ENCODE data around the gene IFNB1.

Gene IFNB1

GRCh38 chr9:21042466-21042865, 35.3 kb downstream of the IFNB1 start:
- ChIA-PET POLR2A (no interaction called here), CTCF (interaction anchor here (0.6 kb wide), 1 partner anchor 1096 kb away, joined by 3 read pairs; no protein-coding TSS in a partner anchor)

GRCh38 chr9:21039302-21039701, 38.4 kb downstream of the IFNB1 start:
- no peaks in the 10 kb centered on the region for H3K36me3 ChIP-seq (ENCODE audit: control insufficient read depth in 2 of 2, insufficient read depth in 1 of 2, low read length in 2 of 2)
- H3K9me3 ChIP-seq (ENCODE audit: control insufficient read depth, insufficient read depth, low read depth, low read length): no peaks in the 10 kb centered on the region
- no peak overlapping the region for H3K27ac ChIP-seq (ENCODE audit: extremely low read depth, low read depth, low read length)
- ChIA-PET POLR2A (no interaction called here), CTCF (interaction anchor here (0.7 kb wide), 2 partner anchors 42 to 72 kb away, joined by 3 read pairs; no protein-coding TSS in a partner anchor)
- H3K4me1 ChIP-seq (ENCODE audit: control insufficient read depth, insufficient read depth, low read length): no peaks in the 10 kb centered on the region
- TF ChIP-seq ZNF830 (tag by site-specific recombination; IDR thresholded peaks at IDR 0.05; ENCODE audit: low read depth): no peak
- no peak overlapping the region for H3K4me3 ChIP-seq (ENCODE audit: low read depth, low read length)

More at GRCh38 chr9:21042466-21042865, 35.3 kb downstream of the IFNB1 start:
- Histone ChIP-seq H3K9me3 (ENCODE audit: control insufficient read depth, insufficient read depth, low read depth, low read length) (no peaks in the 10 kb centered on the region), H3K4me1 (ENCODE audit: control insufficient read depth, insufficient read depth, low read length) (no peaks in the 10 kb centered on the region), H3K4me3 (ENCODE audit: low read depth, low read length) (no peak overlapping the region), H3K27ac (ENCODE audit: extremely low read depth, low read depth, low read length) (no peak overlapping the region), H3K36me3 (ENCODE audit: control insufficient read depth in 2 of 2, insufficient read depth in 1 of 2, low read length in 2 of 2) (no peaks in the 10 kb centered on the region)
- TF ChIP-seq ZSCAN23 (tag by site-specific recombination; IDR thresholded peaks at IDR 0.05) (no peak), ZNF10 (tag by site-specific recombination; IDR thresholded peaks at IDR 0.05) (no peak), KLF1 (tag by site-specific recombination; IDR thresholded peaks at IDR 0.05) (no peak), ZSCAN16 (tag by site-specific recombination; IDR thresholded peaks at IDR 0.05) (no peak), ZNF610 (tag by site-specific recombination; IDR thresholded peaks at IDR 0.05; ENCODE audit: borderline replicate concordance) (no peak), RBAK (tag by site-specific recombination; IDR thresholded peaks at IDR 0.05) (no peak), ZNF184 (tag by site-specific recombination; IDR thresholded peaks at IDR 0.05) (no peak), ZNF211 (tag by site-specific recombination; IDR thresholded peaks at IDR 0.05; ENCODE audit: low read depth) (no peak), ZFP3 (tag by site-specific recombination; IDR thresholded peaks at IDR 0.05; ENCODE audit: low read depth) (no peak), ZNF223 (tag by site-specific recombination; IDR thresholded peaks at IDR 0.05) (no peak), ZNF843 (tag by site-specific recombination; IDR thresholded peaks at IDR 0.05) (no peak), ZNF214 (tag by site-specific recombination; IDR thresholded peaks at IDR 0.05; ENCODE audit: borderline replicate concordance) (no peak), ZNF423 (tag by site-specific recombination; IDR thresholded peaks at IDR 0.05) (no peak), GLIS2 (tag by site-specific recombination; IDR thresholded peaks at IDR 0.05) (no peak), ZNF157 (tag by site-specific recombination; IDR thresholded peaks at IDR 0.05) (no peak), ZNF146 (tag by site-specific recombination; IDR thresholded peaks at IDR 0.05) (no peak)

- TF ChIP-seq ZNF221 (tag by site-specific recombination; IDR thresholded peaks at IDR 0.05; ENCODE audit: borderline replicate concordance) (no peak), ZSCAN16 (tag by site-specific recombination; IDR thresholded peaks at IDR 0.05) (no peak), ZNF785 (tag by site-specific recombination; IDR thresholded peaks at IDR 0.05) (no peak), ZNF514 (tag by site-specific recombination; IDR thresholded peaks at IDR 0.05) (no peak), ZNF510 (tag by site-specific recombination; IDR thresholded peaks at IDR 0.05; ENCODE audit: insufficient replicate concordance) (no peak), ZNF701 (tag by site-specific recombination; IDR thresholded peaks at IDR 0.05) (no peak), ZNF280D (tag by site-specific recombination; IDR thresholded peaks at IDR 0.05) (no peak), KLF17 (tag by site-specific recombination; IDR thresholded peaks at IDR 0.05) (no peak), ZBTB17 (tag by site-specific recombination; IDR thresholded peaks at IDR 0.05) (no peak), MEIS1 (CRISPR knock-in tag; IDR thresholded peaks at IDR 0.05; ENCODE audit: borderline replicate concordance) (no peak), ZNF112 (tag by site-specific recombination; IDR thresholded peaks at IDR 0.05) (no peak), TRIM28 (IDR thresholded peaks at IDR 0.05; ENCODE audit: borderline replicate concordance, low read length) (no peak)
- Histone ChIP-seq H3K9me3 (ENCODE audit: control insufficient read depth, insufficient read depth, low read depth, low read length) (no peaks in the 10 kb centered on the region), H3K4me3 (ENCODE audit: low read depth, low read length) (no peak overlapping the region), H3K4me1 (ENCODE audit: control insufficient read depth, insufficient read depth, low read length) (no peaks in the 10 kb centered on the region), H3K36me3 (ENCODE audit: control insufficient read depth in 2 of 2, insufficient read depth in 1 of 2, low read length in 2 of 2) (no peaks in the 10 kb centered on the region), H3K27ac (ENCODE audit: extremely low read depth, low read depth, low read length) (no peak overlapping the region)
- POLR2A ChIA-PET: no interaction called here
- CTCF ChIA-PET: no interaction called here
Observed at GRCh38 chr9:21037278-21037677, 40.5 kb downstream of the IFNB1 start.
